IPS-NIHi7 (cell line): ENCODE results near the gene RFC4.

Experiments
- DNase-seq: peaks from one replicate; pipeline ENCODE4 v3.0.0; 2012; ENCODE audit warnings: mixed read lengths; ENCODE audit errors: extremely low spot score

The RFC4 gene

DNA sequence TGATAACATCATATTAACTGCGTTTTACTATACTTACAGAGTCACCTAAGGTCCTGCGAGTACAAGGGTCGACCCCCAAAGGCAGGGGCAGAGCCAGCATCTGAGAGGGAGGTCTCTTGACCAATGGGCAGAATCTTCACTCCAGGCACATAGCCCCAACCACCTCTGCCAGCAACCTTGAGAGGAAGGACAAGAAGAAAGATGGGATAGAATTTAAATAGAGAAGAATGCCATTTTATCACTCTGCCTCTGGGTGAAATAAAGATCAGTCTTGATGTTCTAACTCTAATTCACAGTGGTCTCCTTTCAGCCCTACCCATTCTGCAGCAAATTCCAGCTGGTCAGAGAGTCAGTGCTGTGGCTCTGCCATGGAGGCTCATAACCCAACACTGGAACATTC lies 62.6 kb downstream of the RFC4 start:
- no peak for DNase-seq

DNA sequence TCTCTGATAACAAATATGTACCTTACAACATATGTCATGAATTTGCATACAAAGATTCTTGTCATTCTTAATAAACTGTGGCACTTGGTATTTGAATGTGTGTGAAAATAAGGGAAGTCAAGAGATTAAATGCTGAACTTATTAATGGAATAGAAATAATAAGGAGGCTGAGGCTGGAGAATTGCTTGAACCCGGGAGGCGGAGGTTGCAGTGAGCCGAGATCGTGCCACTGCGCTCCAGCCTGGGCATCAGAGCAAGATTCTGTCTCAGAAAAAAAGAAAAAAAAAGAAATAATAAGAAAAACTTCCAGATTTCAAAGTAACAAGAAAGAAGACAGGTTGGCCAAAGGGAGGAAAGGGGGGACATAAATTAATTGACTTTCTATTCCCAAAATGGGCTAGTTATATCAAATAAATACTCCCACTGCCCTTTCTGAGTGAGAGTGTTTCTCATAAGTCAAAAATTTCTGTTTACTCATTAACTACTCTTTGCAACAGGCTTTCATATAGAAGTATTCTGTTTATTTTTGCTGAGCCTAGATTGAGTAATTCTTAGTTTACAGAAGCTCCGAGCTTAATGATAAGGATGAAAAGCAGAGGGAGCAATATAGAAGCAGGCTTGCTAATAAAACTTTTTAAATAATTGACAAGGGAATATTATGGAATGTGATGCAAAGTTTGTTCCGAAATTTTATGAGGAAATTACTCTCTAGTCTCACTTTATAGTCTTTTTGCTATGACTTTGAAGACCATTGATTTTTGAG lies 63.5 kb downstream of the RFC4 start:
- DNase-seq = no peak
